ENCODE measurements around the gene OR4S2.

Gene OR4S2, protein sequence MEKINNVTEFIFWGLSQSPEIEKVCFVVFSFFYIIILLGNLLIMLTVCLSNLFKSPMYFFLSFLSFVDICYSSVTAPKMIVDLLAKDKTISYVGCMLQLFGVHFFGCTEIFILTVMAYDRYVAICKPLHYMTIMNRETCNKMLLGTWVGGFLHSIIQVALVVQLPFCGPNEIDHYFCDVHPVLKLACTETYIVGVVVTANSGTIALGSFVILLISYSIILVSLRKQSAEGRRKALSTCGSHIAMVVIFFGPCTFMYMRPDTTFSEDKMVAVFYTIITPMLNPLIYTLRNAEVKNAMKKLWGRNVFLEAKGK

DNA sequence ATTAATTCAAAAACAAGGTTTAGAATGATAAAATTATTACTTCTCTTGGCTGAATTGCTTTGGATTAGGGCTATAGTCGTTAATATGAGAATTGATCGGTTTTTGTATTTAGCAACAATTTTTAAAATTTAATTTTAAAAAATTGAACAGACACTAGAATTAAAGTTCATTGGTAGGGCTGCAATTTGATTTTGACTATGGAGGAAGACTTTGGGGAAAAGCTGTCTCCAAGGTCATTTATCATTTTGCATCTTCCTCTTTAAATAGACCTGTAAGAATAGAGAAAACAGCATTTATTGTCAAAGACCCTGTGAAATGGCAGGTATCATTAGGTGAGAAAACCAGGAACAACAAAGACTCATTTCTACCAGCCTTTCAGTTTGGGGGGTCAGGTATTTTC is at the start of gene OR4S2:
TSS of gene OR4S2 (plus strand) at position 301 of the 400 bp plus-strand sequence. CDS start 2,577 bp downstream, outside the sequence.
- DNase-seq (ENCODE audit: low spot score), result no peak

DNA sequence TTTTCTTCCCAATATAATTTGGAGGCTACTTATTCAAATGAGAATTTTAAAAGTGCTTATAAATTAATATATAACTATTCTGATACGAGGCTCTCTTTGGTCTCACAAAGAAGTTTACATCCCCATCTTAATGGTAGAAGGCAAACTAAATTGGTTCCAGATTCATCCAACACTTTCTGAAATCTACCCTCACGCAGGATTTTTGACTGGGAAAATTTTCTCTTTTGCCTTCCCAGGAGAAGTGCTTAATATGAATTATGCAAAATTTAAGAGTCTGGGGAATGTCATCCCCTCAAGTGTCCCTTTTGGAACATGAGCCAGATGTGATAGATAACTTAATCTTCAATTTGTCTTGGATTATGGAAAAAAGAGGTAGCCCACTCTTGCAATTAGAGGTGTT is 40.6 kb upstream of the OR4S2 start, which contains the start of gene OR4C11:
TSS of gene OR4C11 (minus strand) at position 101 of the 400 bp plus-strand sequence. CDS start 3,272 bp downstream, outside the sequence.
- no peak for DNase-seq (ENCODE audit: low spot score)

DNA sequence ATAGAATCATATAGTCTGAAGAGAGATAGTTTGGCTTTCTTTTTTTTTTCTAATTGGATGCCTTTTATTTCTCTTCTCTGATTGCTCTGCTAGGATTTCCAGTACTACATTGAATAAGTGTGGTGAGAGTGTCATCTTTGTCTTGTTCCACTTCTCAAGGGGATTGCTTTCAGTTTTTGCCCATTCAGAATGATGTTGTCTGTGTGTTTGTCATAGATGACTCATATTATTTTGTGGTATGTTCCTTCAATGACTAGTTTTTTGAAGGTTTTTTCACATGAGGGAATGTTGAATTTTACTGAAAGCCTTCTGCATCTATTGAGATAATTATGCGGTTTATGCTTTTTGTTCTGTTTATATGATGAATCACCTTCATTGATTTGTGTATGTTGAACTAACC is 23.6 kb upstream of the OR4S2 start:
- no peak for DNase-seq (ENCODE audit: low spot score)

DNA sequence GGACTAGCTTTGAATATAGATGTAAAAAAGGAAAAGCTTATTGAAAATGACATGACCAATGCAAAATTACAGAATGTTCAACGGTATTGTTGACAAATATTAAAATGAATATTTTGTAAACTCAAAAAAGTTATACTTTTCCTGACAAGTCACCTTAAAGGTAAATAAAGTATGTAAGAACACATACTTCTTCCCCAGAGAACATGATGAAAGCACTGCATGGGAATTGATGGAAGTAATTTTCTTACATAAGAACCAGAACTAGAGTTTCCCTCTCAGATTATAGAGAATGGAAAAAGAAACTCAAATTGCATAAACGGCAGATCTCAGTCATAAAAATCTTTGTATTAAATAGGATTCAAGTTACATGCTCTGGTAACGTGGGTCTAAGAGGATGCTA is 13.3 kb upstream of the OR4S2 start, which contains the start of gene OR4P4:
TSS of gene OR4P4 (plus strand) at position 301 of the 400 bp plus-strand sequence.
- DNase-seq (ENCODE audit: low spot score), result no peak

DNA sequence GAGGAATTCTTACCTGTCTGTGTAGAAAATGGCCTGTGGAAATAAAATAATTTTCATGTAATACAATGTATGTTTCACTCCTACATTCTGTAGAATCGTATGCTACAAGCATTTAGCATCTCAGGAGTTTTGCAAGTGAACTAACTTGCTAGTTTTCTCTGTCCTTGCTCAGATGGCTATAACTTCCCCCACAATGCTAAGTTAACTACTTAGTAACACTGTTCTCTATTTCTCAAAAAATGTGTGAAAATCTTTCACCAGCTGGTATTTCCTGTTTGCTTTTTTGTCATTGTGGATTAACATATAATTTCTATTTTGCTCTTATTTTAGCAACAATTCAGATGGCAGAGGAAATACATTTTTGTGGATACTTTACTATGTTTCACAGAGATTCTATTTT is 4.4 kb downstream of the OR4S2 start:
- no peak for DNase-seq (ENCODE audit: low spot score)

DNA sequence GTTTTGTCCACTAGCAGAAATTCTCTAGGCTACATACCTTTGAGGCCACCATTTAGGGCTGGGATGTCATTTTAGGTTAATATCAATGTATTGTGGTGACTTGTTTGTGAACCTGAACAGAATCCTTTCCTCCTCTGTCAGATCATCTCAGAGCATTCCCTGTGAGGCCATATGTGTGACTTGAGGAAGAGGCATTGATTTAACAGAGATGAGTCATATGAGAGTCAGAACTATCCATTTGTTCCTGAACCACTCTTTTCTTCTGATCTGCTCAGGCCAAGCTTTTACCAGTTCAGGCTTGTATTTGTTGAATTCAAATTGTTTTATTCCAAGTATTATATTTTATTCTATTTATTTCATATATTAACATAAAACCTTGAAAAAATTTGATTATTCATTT is 7.0 kb downstream of the OR4S2 start:
- no peak for DNase-seq (ENCODE audit: low spot score)

DNA sequence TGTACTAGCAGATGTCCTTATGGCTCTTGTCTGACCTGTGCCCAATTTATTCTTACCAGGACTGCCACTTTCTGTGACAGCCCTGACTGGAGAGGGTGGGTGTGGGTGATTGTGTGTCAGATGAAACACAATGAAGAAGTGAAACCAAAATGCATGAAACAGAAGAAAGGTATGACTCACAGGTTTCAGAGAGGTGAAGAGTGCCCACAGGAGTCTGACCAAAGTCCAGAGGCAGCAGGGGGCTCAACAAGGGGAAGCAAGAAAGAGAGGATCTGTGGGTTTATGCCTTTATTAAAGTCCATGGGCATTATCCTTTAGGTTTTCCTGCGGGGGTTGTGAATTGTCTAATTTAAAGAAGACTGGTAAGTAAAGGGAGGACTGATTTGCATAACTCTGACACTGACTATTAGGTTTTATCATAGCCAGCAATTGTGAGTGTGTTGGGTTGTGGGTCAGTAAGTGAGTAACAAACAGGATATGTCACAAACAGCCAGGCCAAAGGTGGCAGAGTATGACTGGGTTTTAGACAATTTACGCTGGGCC is 10.0 kb downstream of the OR4S2 start:
- DNase-seq (ENCODE audit: low spot score), result no peak

DNA sequence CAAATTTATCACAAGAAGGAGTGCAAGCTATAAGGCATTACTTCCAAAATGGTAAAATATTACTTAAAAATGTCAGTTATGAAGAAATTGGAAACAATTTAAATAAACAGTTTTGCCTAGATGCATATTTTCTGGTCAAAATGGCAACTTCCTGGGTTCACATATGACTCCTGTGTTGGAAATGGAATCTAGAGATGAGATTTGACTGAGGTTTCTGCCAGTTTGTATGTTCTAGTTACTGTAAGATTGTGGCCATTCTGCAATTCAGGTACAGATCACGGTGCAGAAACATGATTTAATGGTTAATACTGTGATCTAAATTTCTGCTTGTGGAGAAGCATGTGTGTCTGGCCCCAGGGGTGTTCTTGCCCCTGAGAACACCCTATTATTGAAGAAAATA is 10.5 kb downstream of the OR4S2 start:
- DNase-seq (ENCODE audit: low spot score), result no peak

DNA sequence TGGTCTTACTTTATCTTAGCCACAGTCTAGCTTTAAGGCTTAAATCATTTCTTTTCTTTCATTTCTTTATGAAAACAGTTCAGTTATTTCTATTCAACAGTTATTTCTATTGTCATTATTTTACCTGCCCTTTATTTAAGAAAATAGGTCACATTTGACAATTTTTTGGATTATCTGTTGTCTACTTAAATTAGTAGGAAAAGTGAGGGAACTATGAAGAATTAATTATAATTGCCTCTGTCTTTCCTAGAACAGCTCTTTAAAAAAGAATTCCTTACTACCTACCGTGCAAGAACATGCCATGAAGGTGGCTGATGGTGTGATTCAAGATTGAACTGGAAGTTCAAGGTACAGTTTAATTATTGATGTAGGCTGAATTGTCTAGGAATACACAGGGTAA is 13.8 kb downstream of the OR4S2 start, which contains the start of gene OR4C6:
TSS of gene OR4C6 (plus strand) at position 301 of the 400 bp plus-strand sequence. CDS start 2,966 bp downstream, outside the sequence.
- no peak for DNase-seq (ENCODE audit: low spot score)

DNA sequence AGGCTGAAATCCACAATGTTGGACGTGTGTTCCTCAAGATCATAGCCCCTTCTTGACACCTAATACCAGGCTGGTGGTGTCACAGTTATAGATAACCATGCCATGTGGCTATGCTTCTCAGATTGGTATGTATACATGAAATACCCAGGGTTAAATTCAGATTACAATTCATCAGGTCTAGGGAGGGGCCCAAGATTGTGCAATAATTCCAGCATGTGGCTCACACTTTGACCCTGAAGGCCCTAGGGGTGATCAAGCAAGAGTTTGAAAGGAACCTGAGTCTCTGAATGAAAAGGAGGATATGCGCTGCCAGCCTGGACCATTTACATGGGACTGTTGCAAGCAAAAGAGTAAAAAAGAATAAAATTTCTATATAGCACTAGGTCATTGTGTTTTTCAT is 21.2 kb downstream of the OR4S2 start:
- no peak for DNase-seq (ENCODE audit: low spot score)

DNA sequence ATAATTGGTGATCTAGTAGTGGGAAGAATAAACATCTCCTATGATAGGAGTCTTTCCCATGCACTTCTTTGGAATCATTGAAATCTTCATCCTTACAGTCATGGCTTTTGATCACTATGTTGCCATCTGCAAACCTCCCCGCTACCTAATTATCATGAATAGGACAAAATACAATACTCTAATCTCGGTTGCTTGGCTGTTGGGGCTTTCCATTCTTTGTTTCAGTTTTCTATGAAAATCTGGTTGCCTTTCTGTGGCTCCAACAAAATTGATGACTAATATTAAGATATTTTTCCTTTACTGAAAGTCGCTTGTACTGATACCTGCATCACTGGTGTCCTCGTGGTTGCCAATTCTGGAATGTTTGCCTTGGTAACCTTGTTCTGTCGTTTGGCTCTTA is 25.7 kb downstream of the OR4S2 start:
- DNase-seq (ENCODE audit: low spot score), result no peak

DNA sequence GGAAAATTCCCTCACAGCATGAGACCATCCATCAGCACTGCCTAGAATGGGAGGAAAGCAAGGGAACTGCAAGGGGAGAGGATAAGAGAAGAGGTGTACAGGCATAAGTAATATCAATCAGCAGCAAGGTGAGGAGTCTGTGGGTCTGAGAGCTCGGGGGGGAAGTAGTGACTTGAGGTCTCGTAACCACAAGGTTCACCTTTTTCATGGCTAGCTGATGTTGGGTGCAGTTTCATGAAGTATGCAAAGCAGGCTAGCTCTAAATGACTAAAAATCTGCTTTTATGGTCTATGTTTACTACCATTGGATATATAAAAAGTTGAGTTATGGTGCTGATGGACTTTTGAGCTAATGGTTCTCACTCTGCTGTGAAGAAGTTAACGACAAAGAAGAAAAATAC is 49.7 kb downstream of the OR4S2 start:
- no peak for DNase-seq (ENCODE audit: low spot score)

DNA sequence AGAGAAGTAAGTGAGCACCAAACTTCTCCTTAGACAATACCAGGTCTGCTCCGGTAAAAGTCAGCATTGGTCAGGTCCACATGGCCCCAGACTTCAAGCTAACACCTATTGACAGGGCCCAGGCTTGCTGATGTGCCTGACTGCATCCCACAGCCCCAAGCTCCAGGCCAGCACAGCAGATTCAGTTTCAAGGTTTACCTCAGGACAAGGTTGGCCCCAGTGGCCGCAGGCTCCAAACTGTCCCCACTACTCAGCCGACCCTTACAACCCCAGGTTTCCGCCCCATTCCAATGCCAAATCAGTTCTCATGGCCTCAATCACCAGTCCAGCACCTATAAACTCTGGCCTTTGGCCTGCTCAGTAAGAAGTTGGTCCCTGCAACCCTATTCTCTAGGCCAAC is 53.3 kb downstream of the OR4S2 start:
- no peak for DNase-seq (ENCODE audit: low spot score)

All from hematopoietic multipotent progenitor cell treated with erythropoietin and hydrocortisone succinate and interleukin-3 and kit ligand, for 15 days (in vitro differentiated cells).